ENCODE data around the gene CD6.

DNA sequence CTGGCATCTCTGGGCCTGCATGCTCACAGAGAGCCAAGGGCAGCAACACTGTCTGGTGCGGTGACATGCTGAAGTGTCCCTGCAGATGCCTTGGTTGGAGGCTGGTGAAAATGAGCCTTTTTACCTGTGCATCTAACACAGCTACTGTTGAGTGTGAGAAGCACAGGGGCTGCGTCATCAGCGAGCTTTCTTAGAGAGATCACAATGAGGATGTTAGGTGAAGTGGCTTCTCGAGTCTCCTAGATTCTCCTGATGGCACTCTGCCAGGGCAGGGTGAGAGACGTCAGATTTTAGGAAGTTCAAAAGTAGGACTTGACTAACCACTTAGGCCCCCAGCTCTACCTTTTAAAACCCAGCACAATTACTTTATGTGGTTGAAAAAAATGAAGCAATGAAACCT lies 15.9 kb upstream of the CD6 start:
- TF ChIP-seq, protein P1, sequence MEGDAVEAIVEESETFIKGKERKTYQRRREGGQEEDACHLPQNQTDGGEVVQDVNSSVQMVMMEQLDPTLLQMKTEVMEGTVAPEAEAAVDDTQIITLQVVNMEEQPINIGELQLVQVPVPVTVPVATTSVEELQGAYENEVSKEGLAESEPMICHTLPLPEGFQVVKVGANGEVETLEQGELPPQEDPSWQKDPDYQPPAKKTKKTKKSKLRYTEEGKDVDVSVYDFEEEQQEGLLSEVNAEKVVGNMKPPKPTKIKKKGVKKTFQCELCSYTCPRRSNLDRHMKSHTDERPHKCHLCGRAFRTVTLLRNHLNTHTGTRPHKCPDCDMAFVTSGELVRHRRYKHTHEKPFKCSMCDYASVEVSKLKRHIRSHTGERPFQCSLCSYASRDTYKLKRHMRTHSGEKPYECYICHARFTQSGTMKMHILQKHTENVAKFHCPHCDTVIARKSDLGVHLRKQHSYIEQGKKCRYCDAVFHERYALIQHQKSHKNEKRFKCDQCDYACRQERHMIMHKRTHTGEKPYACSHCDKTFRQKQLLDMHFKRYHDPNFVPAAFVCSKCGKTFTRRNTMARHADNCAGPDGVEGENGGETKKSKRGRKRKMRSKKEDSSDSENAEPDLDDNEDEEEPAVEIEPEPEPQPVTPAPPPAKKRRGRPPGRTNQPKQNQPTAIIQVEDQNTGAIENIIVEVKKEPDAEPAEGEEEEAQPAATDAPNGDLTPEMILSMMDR (IDR thresholded peaks at IDR 0.05): no peak
- TF ChIP-seq POLR2AphosphoS5 (IDR thresholded peaks at IDR 0.05): no peak
- no peak for TF ChIP-seq POLR2A (IDR thresholded peaks at IDR 0.05)

All from prostate gland (tissue), 2 donors.